Neural cell (in vitro differentiated cells): ENCODE results near the gene CTTN.

Experiments
- CTCF ChIP-seq: fragments of 450-650 bp; IDR thresholded peaks from 2 replicates; pipeline ENCODE4 v1.5.1; 2014; ENCODE audit warnings: antibody characterized with exemption, mild to moderate bottlenecking, moderate library complexity; ENCODE audit not compliant: poor library complexity, severe bottlenecking
- EP300 ChIP-seq: fragments of 450-650 bp; conservative IDR thresholded peaks from 2 replicates; pipeline ENCODE4 v1.6.1; 2014; ENCODE audit warnings: antibody characterized with exemption, mild to moderate bottlenecking, moderate library complexity; ENCODE audit not compliant: poor library complexity, severe bottlenecking

- no peak for TF ChIP-seq CTCF
- TF ChIP-seq EP300: no peak
These were observed 49.7 kb upstream of the CTTN start for GRCh38 chr11:70348608-70349007.
